Spleen (tissue), 7 donors: ENCODE results near the gene POU2F1.

Experiments
- CTCF ChIP-seq, 11 experiments: fragments of 200-600 bp in 7 of 11; fragments of 450-650 bp in 4 of 11; sonication (generic) in 4 of 11; IDR thresholded peaks in 8 of 11; conservative IDR thresholded peaks in 3 of 11; 1 replicate in 7 of 11; 2 replicates in 4 of 11; pipeline versions ENCODE4 v1.4.0 to v1.8.0; 2016 to 2021; ENCODE audit warnings: antibody characterized with exemption in 11 of 11, inconsistent platforms in 4 of 11, mild to moderate bottlenecking in 1 of 11
- POLR2AphosphoS5 ChIP-seq, 3 donors: sonication (generic); formaldehyde crosslinking; IDR thresholded peaks; one replicate each; pipeline ENCODE4 v1.5.1; 2017; ENCODE audit warnings: antibody characterized with exemption in 3 of 3
- donor health status: DM: no; HTN: no; CAD: no; lungs with moderate emphysema.
- donor health status: DM: no; HTN: no; CAD: no.
- donor health status: DM: no; HTN: no; CAD: no.

- TF ChIP-seq POLR2AphosphoS5 (IDR thresholded peaks at IDR 0.05) (no peak), CTCF (IDR thresholded peaks at IDR 0.05 in 8 of 11, conservative IDR thresholded peaks at IDR 0.05 in 3 of 11) (no peak)
Measured at GRCh38 chr1:167471568-167471967, 250.9 kb downstream of the POU2F1 start.
